Ovary (tissue), 3 donors: ENCODE results near the gene SPATA9.

ENCODE experiments used
- EP300 ChIP-seq: sonication (generic); formaldehyde crosslinking; IDR thresholded peaks from one replicate; pipeline ENCODE4 v1.6.1; 2017; ENCODE audit warnings: antibody characterized with exemption
- TF ChIP-seq, protein P1 (sequence below), 3 donors: fragments of 450-650 bp in 2 of 3; fragments of 200-600 bp in 1 of 3; IDR thresholded peaks; one replicate each; pipeline versions ENCODE4 v1.5.1 to v1.8.0; 2016 to 2022; ENCODE audit warnings: antibody characterized with exemption in 3 of 3, mild to moderate bottlenecking in 1 of 3
- donor health status: DM: no; HTN: no; CAD: no.

DNA sequence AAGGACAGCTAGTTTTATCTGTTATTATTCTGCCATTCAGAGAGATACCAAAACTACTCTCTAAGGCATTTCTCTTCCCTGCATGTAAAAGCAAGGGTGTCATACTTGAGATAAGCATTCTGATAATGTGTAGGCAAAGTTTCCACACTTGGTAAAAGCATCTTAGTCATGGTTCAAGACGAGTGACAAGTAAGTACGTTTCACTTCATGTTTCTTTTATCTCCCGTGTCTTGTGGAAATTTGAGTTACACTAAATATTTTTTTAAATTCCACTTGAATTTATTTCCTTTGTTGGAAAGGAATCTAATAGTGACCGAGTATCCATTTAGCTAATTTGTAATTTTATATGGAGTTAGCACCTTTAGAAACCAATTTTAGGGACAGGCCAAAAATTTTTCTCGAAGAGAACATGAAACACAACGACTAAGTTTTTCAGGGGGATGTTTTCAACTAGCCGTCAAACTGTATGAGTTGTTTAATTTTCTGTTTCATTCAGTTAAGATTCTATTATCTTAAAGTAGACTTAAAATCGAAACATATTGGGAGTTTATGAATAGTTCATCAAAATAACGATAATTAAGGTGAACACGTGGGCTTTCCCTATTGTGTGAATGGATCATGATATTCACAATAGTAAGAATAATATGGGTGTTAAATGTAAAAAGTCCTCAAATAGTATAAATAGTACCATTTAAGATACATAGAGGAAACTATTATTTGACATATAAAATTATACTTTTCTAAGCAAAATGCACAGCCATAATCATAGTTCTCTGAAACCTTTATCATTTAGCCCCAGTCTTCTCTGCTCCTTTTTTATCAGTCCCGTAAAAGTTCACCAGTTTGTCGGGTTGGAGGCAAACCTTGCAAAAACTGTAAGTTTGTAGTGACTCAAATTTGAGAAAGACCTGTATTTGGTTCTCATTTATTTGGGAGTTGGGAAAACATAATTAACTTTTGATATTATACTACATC, 34.6 kb downstream of the SPATA9 start:
- TF ChIP-seq, protein P1, sequence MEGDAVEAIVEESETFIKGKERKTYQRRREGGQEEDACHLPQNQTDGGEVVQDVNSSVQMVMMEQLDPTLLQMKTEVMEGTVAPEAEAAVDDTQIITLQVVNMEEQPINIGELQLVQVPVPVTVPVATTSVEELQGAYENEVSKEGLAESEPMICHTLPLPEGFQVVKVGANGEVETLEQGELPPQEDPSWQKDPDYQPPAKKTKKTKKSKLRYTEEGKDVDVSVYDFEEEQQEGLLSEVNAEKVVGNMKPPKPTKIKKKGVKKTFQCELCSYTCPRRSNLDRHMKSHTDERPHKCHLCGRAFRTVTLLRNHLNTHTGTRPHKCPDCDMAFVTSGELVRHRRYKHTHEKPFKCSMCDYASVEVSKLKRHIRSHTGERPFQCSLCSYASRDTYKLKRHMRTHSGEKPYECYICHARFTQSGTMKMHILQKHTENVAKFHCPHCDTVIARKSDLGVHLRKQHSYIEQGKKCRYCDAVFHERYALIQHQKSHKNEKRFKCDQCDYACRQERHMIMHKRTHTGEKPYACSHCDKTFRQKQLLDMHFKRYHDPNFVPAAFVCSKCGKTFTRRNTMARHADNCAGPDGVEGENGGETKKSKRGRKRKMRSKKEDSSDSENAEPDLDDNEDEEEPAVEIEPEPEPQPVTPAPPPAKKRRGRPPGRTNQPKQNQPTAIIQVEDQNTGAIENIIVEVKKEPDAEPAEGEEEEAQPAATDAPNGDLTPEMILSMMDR (IDR thresholded peaks at IDR 0.05), result no peak
- no peak for TF ChIP-seq EP300
